ENCODE data around the gene ZNF10. TPM values are rescaled to one million over a fixed set of nuclear protein-coding genes. Genes with fewer than 3 reads are reported as not detected.

The ZNF10 gene
- total RNA-seq, 6 experiments from 2014 or later = 3.1 to 5.3 (median 3.8) TPM

DNA sequence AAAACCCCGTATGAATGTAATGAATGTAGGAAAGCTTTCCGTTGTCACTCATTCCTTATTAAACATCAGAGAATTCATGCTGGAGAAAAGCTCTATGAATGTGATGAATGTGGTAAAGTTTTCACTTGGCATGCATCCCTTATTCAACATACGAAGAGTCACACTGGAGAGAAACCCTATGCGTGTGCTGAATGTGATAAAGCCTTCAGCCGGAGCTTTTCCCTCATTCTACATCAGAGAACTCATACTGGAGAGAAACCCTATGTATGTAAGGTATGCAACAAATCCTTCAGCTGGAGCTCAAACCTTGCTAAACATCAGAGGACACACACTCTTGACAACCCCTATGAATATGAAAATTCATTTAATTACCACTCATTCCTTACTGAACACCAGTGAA is 24.2 kb upstream of the ZNF10 start:
- no peak for TF ChIP-seq POLR2A (IDR thresholded peaks at IDR 0.05)
- WGBS (ENCODE audit: insufficient coverage, low coverage, low lambda C conversion rate, missing lambda C conversion rate) = 90% methylated on average over 4 of the region's 5 CpGs
- Histone ChIP-seq H3K36me3 (peaks cover 0 to 38% (median 14%) of the 10 kb centered on the region in 4 donors), H3K27ac (no peak overlapping the region), H3K4me1 (no peaks in the 10 kb centered on the region), H3K27me3 (no peaks in the 10 kb centered on the region), H3K9me3 (peaks cover 4 to 90% (median 60%) of the 10 kb centered on the region in 4 donors), H3K4me3 (no peak overlapping the region)
- ATAC-seq (no peak), DNase-seq (no peak)
- intact Hi-C loops (cut with DNase I) = no loop called here

GRCh38 chr12:133107121-133107520 is 23.3 kb upstream of the ZNF10 start:
- WGBS (ENCODE audit: insufficient coverage, low coverage, low lambda C conversion rate, missing lambda C conversion rate) = 100% methylated on average over 1 of the region's 1 CpG
- Histone ChIP-seq H3K9me3 (peaks cover 3 to 89% (median 60%) of the 10 kb centered on the region in 4 donors), H3K27me3 (no peaks in the 10 kb centered on the region), H3K4me3 (no peak overlapping the region), H3K36me3 (peaks cover 0 to 35% (median 13%) of the 10 kb centered on the region in 4 donors), H3K27ac (no peak overlapping the region), H3K4me1 (no peaks in the 10 kb centered on the region)
- DNase-seq (no peak), ATAC-seq (no peak)
- intact Hi-C loops (cut with DNase I) = no loop called here
- TF ChIP-seq, protein P1, sequence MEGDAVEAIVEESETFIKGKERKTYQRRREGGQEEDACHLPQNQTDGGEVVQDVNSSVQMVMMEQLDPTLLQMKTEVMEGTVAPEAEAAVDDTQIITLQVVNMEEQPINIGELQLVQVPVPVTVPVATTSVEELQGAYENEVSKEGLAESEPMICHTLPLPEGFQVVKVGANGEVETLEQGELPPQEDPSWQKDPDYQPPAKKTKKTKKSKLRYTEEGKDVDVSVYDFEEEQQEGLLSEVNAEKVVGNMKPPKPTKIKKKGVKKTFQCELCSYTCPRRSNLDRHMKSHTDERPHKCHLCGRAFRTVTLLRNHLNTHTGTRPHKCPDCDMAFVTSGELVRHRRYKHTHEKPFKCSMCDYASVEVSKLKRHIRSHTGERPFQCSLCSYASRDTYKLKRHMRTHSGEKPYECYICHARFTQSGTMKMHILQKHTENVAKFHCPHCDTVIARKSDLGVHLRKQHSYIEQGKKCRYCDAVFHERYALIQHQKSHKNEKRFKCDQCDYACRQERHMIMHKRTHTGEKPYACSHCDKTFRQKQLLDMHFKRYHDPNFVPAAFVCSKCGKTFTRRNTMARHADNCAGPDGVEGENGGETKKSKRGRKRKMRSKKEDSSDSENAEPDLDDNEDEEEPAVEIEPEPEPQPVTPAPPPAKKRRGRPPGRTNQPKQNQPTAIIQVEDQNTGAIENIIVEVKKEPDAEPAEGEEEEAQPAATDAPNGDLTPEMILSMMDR (IDR thresholded peaks at IDR 0.05) = no peak
- TF ChIP-seq POLR2A (IDR thresholded peaks at IDR 0.05) = no peak

DNA sequence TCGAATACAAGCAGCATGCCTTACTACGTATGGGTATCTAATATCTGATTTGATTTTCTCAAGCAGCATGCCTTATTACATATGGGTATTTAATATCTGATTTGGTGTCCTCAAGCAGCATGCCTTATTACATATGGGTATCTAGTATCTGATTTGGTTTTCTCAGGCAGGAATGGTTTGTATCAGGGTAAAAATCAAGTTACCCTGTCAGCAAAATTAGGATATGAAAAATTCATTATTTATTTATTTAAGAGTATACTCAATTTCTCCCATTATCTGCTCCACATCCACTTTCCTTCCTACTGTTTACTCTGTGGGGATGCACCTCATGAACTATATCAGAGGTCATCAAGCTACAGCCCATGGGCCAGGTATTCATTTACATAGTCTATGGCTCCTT is 22.3 kb upstream of the ZNF10 start:
- Histone ChIP-seq H3K4me1 (no peaks in the 10 kb centered on the region), H3K27me3 (no peaks in the 10 kb centered on the region), H3K4me3 (no peak overlapping the region), H3K36me3 (peaks cover 0 to 32% (median 11%) of the 10 kb centered on the region in 4 donors), H3K27ac (no peak overlapping the region), H3K9me3 (peaks cover 0 to 84% (median 60%) of the 10 kb centered on the region in 4 donors)
- intact Hi-C loops (cut with DNase I) = no loop called here
- DNase-seq = no peak
- ATAC-seq = no peak
- WGBS (ENCODE audit: insufficient coverage, low coverage, low lambda C conversion rate, missing lambda C conversion rate) = 91% methylated on average over 2 of the region's 2 CpGs
- no peak for TF ChIP-seq POLR2A (IDR thresholded peaks at IDR 0.05)
- TF ChIP-seq, protein P1 (IDR thresholded peaks at IDR 0.05) = no peak

GRCh38 chr12:133120385-133121191 is 9.8 kb upstream of the ZNF10 start:
- WGBS (ENCODE audit: insufficient coverage, low coverage, low lambda C conversion rate, missing lambda C conversion rate) = 91% methylated on average over 3 of the region's 3 CpGs
- intact Hi-C loops (cut with DNase I) = no loop called here
- TF ChIP-seq, protein P1 (IDR thresholded peaks at IDR 0.05) = no peak
- no peak for TF ChIP-seq POLR2A (IDR thresholded peaks at IDR 0.05)
- Histone ChIP-seq H3K27me3 (no peaks in the 10 kb centered on the region), H3K36me3 (peaks cover 0 to 20% (median 3%) of the 10 kb centered on the region in 4 donors), H3K4me1 (no peaks in the 10 kb centered on the region), H3K4me3 (no peak overlapping the region), H3K27ac (no peak overlapping the region), H3K9me3 (peaks cover 0 to 88% (median 56%) of the 10 kb centered on the region in 4 donors)
- DNase-seq = no peak
- no peak for ATAC-seq

- Histone ChIP-seq H3K4me3 (no peak overlapping the region), H3K27me3 (no peaks in the 10 kb centered on the region), H3K36me3 (peaks cover 0 to 20% (median 3%) of the 10 kb centered on the region in 4 donors), H3K27ac (no peak overlapping the region), H3K4me1 (no peaks in the 10 kb centered on the region), H3K9me3 (peaks cover 0 to 64% (median 45%) of the 10 kb centered on the region in 4 donors)
- WGBS (ENCODE audit: insufficient coverage, low coverage, low lambda C conversion rate, missing lambda C conversion rate) = 92% methylated on average over 2 of the region's 2 CpGs
- intact Hi-C loops (cut with DNase I) = no loop called here
- no peak for TF ChIP-seq POLR2A (IDR thresholded peaks at IDR 0.05)
- TF ChIP-seq, protein P1 (IDR thresholded peaks at IDR 0.05) = no peak
- DNase-seq = no peak
- no peak for ATAC-seq
Measured at GRCh38 chr12:133124674-133125073, 5.8 kb upstream of the ZNF10 start.
